ENCODE results near the gene OLFML1. TPM values are rescaled to one million over a fixed set of nuclear protein-coding genes. Genes with fewer than 3 reads are reported as not detected.

OLFML1 gene
- total RNA-seq, 1 donor from 2014 or later, result not detected

DNA sequence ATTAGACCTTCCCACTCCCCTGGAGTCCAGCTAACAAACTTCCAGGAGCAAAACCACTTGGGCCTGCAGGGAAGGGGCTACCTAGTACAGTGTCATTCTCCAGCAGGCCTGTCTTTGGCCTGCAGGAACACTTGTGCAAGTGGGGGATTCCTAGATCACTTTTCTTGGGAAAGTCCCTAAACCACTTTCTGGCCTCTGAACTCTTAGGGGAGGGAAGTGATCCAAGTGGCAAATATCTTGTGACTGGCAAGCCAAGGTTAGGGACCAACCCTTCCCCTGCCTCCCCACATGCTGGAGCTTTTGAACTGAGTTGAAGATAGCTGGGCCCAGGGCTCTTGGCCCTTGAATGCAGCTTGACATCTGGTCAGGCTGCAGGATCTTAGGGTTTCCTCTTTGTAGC lies 45.7 kb downstream of the OLFML1 start:
- Mint-ChIP-seq H3K27me3 (ENCODE audit: low read depth) (no peaks in the 10 kb centered on the region), H3K4me3 (ENCODE audit: low read depth) (no peak overlapping the region), H3K36me3 (ENCODE audit: low read depth) (no peaks in the 10 kb centered on the region), H3K9me3 (no peaks in the 10 kb centered on the region), H3K27ac (no peak overlapping the region), H3K4me1 (ENCODE audit: low read depth) (peaks cover 11% of the 10 kb centered on the region)
- no peak for DNase-seq (ENCODE audit: low spot score)
- intact Hi-C loops (cut with micrococcal nuclease), result no loop called here

DNA sequence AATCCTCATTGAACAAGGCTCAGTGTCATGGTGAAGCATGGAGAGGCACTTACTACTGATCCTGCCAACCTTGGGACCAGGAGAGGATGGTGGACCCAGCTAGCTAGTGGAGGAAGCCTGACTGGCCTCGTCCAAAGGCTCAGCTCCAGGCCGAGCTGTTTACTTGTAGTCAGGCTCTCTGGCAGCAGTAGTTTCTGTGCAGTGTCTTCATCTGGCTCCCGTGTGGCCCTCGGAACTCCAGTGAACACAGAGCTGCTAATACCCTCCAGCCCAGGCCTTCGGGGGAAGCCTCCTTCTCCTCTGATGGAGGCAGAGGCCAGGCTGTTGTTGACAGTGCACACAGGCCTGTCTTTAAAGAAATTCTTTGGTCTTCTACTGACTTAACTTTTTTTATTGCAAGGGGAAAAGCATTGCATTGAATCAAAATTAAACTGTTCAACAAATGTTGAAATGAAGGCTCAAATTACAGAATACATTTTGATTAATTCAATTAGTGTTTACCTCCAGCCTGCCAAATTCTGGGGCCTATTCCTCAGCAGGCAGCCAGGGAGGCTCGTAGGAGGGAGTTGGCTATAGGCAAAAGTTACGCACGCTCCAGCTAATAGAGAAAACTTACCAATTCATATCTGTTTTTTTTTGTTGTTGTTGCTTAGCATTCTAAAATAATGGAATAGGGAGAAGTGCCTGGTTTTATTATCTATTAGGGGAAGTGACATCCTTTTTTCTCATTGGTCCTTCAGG lies 47.3 kb downstream of the OLFML1 start:
- H3K36me3 Mint-ChIP-seq (ENCODE audit: low read depth), result no peaks in the 10 kb centered on the region
- no peak overlapping the region for H3K4me3 Mint-ChIP-seq (ENCODE audit: low read depth)
- intact Hi-C loops (cut with micrococcal nuclease), result no loop called here
- no peak for DNase-seq (ENCODE audit: low spot score)
- peaks cover 6% of the 10 kb centered on the region for H3K27me3 Mint-ChIP-seq (ENCODE audit: low read depth)
- H3K27ac Mint-ChIP-seq, result no peak overlapping the region
- peaks cover 4% of the 10 kb centered on the region for H3K4me1 Mint-ChIP-seq (ENCODE audit: low read depth)
- no peaks in the 10 kb centered on the region for H3K9me3 Mint-ChIP-seq

DNA sequence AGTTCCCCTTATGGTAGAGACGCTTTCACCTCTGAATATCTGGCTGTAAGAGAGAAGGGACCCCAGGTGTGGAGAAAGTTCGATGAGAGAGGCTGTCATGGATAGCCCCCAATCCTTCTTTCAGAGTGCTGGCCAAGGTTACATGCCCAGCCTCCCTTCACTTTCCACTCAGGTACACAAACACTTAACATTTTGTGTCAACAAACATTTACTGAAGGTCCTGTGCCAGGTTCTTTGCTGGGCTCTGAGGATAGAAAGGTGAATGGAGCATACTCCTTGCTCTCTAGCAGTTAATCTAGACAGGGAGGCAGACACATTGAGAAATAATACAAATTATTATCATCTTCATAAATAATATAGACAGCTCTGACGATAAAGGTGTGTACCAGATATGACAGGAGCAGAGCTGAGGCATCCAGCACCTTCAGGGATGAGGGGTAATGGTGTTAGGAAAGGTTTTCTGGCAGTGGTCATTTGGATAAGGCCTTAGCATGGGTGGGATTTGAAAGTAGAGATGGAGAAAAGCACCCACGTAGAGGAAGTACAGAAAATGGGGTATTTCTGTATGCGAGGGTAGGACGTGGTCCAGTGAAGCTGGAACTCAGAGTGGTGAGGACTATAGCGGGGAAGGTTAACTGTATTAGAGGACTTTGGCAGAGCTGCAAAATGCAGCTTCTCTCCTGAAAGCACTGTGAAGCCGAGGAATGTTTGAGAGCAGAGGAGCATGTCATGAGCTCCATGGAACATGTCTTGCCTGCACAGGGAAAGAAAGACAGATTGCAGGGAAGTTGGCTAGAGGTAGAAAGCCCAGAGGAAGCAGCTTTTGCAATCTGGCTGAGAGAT lies 48.1 kb downstream of the OLFML1 start:
- Mint-ChIP-seq H3K4me3 (ENCODE audit: low read depth) (no peak overlapping the region), H3K27me3 (ENCODE audit: low read depth) (peaks cover 6% of the 10 kb centered on the region), H3K9me3 (no peaks in the 10 kb centered on the region), H3K27ac (no peak overlapping the region), H3K4me1 (ENCODE audit: low read depth) (no peaks in the 10 kb centered on the region), H3K36me3 (ENCODE audit: low read depth) (no peaks in the 10 kb centered on the region)
- intact Hi-C loops (cut with micrococcal nuclease), result no loop called here
- no peak for DNase-seq (ENCODE audit: low spot score)

DNA sequence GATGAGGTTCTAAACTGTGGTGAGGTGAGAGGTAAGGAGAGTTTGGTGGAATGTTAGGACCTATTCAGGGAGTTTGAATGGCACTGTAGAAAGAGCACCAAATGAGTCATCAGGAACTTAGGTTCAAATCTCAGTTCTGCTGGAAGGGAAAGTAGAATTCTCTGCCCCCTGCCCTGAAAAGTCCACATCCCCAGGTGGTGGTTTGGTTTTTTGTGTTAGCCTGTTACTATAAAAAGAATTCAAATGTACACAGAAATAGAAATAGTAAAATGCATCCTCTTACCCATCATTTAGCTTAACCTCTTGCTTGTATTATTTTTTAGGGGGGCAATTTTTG lies 48.7 kb downstream of the OLFML1 start:
- Mint-ChIP-seq H3K9me3 (no peaks in the 10 kb centered on the region), H3K4me1 (ENCODE audit: low read depth) (no peaks in the 10 kb centered on the region), H3K27me3 (ENCODE audit: low read depth) (peaks cover 6% of the 10 kb centered on the region), H3K4me3 (ENCODE audit: low read depth) (no peak overlapping the region), H3K36me3 (ENCODE audit: low read depth) (no peaks in the 10 kb centered on the region), H3K27ac (no peak overlapping the region)
- intact Hi-C loops (cut with micrococcal nuclease), result no loop called here
- DNase-seq (ENCODE audit: low spot score), result no peak

DNA sequence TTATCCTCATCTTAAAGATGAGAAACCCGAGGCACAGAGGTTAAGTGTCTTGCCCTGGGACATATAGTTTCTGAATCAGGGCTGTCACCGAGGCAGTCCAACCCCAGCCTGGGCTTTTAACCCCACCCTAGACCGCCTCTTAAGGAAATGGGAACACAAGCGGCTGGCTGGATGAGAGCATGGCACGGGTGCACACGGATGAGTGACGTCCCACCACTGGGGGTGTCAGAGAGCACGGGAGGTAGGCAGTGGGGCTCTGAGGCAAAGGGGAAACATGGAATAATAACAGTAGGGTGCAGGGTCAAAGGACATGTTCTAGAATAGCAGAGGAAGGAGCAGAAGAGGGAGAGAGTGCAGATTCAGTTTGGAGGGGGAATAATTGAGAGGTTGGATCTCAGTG lies 50.8 kb downstream of the OLFML1 start:
- H3K27ac Mint-ChIP-seq, result no peak overlapping the region

DNA sequence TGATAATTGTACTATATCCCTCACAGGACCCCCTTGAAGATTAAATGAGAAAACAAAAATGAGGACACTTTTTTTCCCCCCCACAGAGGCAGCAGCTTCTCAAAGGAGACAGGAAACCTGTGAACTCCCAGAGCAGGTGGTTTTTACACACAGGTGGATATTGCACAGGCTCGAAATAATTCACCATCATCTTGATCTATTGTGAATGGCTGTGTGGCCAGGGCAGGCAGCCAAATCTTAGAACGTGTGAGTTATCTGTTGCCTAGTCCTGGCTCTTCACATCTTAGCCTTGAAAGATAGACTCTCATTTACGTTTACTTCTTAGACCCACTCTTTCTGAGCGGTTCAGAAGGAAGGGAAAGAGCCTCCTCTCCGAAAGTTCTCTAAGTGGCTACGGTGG lies 52.0 kb downstream of the OLFML1 start:
- no peaks in the 10 kb centered on the region for H3K36me3 Mint-ChIP-seq (ENCODE audit: low read depth)
- intact Hi-C loops (cut with micrococcal nuclease), result no loop called here
- no peak overlapping the region for H3K27ac Mint-ChIP-seq
- no peaks in the 10 kb centered on the region for H3K4me1 Mint-ChIP-seq (ENCODE audit: low read depth)
- no peaks in the 10 kb centered on the region for H3K9me3 Mint-ChIP-seq
- no peak for DNase-seq (ENCODE audit: low spot score)
- H3K4me3 Mint-ChIP-seq (ENCODE audit: low read depth), result no peak overlapping the region
- H3K27me3 Mint-ChIP-seq (ENCODE audit: low read depth), result peaks cover 14% of the 10 kb centered on the region

More for the DNA sequence above, 50.8 kb downstream of the OLFML1 start:
- H3K36me3 Mint-ChIP-seq (ENCODE audit: low read depth), result no peaks in the 10 kb centered on the region
- no peaks in the 10 kb centered on the region for H3K4me1 Mint-ChIP-seq (ENCODE audit: low read depth)
- H3K9me3 Mint-ChIP-seq, result no peaks in the 10 kb centered on the region
- H3K4me3 Mint-ChIP-seq (ENCODE audit: low read depth), result no peak overlapping the region
- intact Hi-C loops (cut with micrococcal nuclease), result no loop called here
- no peak for DNase-seq (ENCODE audit: low spot score)
- H3K27me3 Mint-ChIP-seq (ENCODE audit: low read depth), result peaks cover 14% of the 10 kb centered on the region

DNA sequence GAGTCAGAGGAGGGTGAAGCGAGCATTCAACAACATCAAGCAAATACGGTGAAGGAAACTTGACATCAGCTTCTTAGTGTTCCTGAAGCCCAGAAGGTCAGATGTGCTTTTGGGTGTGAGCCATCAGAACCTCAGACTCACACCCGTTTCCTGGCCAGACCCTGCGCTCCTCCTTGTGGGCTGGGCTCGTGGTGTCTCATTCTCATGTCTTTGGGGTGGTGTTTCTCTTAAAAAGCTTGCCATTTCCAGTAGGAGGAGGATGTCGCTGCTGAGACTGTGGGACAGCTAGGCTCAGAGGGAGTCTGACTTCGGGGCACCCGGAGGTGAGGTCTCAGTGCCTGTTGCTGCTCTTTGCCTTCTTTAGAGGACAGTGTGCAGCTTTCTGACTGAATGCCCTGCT lies 52.7 kb downstream of the OLFML1 start:
- no peak overlapping the region for H3K4me3 Mint-ChIP-seq (ENCODE audit: low read depth)
- H3K9me3 Mint-ChIP-seq, result no peaks in the 10 kb centered on the region
- H3K27me3 Mint-ChIP-seq (ENCODE audit: low read depth), result peaks cover 17% of the 10 kb centered on the region
- no peak overlapping the region for H3K27ac Mint-ChIP-seq
- intact Hi-C loops (cut with micrococcal nuclease), result no loop called here
- no peaks in the 10 kb centered on the region for H3K4me1 Mint-ChIP-seq (ENCODE audit: low read depth)
- no peak for DNase-seq (ENCODE audit: low spot score)
- H3K36me3 Mint-ChIP-seq (ENCODE audit: low read depth), result no peaks in the 10 kb centered on the region

DNA sequence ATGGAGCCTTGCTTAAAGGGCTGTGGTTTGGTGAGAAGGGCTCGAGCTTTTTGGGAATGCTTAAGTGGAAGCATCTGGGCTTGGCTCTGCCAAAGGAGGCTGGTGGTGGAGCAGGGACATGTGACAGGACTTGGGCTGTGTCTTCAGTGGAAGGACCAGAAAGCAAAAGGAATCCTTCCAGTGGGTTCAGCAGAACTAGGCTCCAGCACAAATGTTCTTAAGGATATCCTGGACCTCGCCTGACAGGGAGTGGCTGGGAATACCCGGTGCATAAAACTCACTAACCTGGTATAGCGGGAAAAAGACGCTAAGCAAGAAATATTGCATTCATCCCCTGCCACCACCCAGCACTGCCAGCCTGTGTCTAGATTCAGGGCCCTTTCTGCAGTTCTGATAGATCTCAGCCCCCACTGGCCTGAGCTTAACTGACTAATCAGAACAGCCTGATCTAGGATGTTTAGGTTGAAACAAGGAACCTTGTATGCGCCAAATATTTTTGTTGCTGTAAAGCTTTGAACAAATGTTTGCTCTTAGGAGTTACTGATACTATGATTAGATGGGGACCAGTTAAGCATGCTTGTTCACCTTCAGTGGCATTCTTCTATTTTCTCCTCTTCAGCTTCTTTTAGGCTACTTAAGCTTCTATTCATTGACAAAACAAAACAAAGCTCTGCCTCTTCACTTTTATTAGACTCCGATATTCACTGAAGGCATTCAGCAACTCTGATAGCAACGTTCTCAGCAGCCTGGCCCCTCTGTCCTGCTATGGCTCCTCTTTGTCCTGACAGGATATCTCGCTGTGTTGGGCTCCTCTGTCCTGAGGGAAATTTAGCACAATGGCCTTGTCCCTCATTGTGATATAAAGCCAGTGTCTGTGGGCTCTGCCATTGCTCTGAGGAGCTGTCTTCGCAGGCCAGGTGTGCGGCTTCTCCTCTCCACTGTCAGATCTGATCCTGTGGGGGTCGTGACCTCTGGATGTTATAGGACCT lies 53.5 kb downstream of the OLFML1 start:
- intact Hi-C loops (cut with micrococcal nuclease), result no loop called here
- Mint-ChIP-seq H3K9me3 (no peaks in the 10 kb centered on the region), H3K27ac (no peak overlapping the region), H3K27me3 (ENCODE audit: low read depth) (peaks cover 19% of the 10 kb centered on the region), H3K4me3 (ENCODE audit: low read depth) (no peak overlapping the region), H3K4me1 (ENCODE audit: low read depth) (no peaks in the 10 kb centered on the region), H3K36me3 (ENCODE audit: low read depth) (no peaks in the 10 kb centered on the region)
- no peak for DNase-seq (ENCODE audit: low spot score)

DNA sequence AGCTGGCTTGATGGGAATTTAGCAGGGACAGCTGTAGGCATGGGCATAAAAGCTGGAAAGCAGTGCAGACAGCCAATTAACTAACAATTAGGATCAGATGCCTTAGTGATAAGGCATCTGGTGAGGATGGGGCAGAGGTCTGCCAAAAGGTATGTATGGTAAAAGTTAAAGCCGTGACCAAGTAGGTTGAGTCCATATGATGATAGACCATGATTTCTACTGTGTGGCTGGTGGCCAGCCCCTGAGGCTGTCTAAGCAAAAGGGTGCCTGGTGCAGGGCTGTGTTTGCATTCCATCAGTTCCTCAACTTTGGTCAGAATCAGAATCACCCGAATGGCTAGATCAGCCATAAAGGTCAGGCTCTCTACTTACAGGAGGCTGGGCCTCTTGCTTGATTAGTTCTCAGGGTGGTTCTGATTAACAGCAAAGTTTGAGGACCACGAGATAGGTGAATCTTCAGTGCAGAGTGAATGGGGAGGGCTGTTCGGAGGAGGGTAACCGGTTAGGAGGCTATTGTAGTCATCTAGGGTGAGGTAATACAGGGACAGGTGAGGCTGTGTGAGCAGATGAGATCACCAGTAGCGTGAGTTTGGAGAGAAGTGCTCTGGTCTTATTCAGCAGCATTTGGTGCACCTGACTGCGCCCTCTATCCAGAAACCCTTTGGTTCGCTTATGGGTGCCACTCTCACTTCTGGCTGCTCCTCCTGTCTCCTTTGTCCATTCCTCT lies 55.7 kb downstream of the OLFML1 start:
- no peaks in the 10 kb centered on the region for H3K4me1 Mint-ChIP-seq (ENCODE audit: low read depth)

DNA sequence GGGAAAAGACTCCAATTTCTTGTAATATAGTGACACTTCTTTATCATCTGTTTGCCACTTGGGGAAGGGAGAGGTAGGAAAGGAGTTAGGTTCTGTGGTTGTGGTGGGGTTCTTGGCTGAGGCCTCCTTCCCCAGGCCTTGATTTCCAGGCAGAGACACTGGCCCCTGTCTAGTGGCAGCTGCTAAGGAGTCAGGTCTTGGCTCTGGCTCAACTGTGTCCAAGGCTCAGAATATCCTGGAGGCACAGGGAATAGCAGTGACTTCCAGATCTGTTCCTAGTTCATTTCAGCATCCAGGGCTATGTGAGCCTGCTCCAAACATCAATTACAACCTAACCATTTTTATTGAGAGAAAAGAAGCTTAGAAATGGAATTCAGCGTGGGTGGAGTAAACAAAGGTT lies 58.0 kb downstream of the OLFML1 start:
- no peak for DNase-seq (ENCODE audit: low spot score)
- H3K36me3 Mint-ChIP-seq (ENCODE audit: low read depth), result no peaks in the 10 kb centered on the region
- H3K27ac Mint-ChIP-seq, result no peak overlapping the region
- peaks cover 13% of the 10 kb centered on the region for H3K27me3 Mint-ChIP-seq (ENCODE audit: low read depth)
- H3K9me3 Mint-ChIP-seq, result no peaks in the 10 kb centered on the region
- no peaks in the 10 kb centered on the region for H3K4me1 Mint-ChIP-seq (ENCODE audit: low read depth)
- intact Hi-C loops (cut with micrococcal nuclease), result no loop called here
- no peak overlapping the region for H3K4me3 Mint-ChIP-seq (ENCODE audit: low read depth)

More for the DNA sequence above, 55.7 kb downstream of the OLFML1 start:
- Mint-ChIP-seq H3K9me3 (no peaks in the 10 kb centered on the region), H3K27me3 (ENCODE audit: low read depth) (peaks cover 19% of the 10 kb centered on the region), H3K36me3 (ENCODE audit: low read depth) (no peaks in the 10 kb centered on the region), H3K4me3 (ENCODE audit: low read depth) (no peak overlapping the region), H3K27ac (no peak overlapping the region)
- DNase-seq (ENCODE audit: low spot score), result no peak
- intact Hi-C loops (cut with micrococcal nuclease), result no loop called here

DNA sequence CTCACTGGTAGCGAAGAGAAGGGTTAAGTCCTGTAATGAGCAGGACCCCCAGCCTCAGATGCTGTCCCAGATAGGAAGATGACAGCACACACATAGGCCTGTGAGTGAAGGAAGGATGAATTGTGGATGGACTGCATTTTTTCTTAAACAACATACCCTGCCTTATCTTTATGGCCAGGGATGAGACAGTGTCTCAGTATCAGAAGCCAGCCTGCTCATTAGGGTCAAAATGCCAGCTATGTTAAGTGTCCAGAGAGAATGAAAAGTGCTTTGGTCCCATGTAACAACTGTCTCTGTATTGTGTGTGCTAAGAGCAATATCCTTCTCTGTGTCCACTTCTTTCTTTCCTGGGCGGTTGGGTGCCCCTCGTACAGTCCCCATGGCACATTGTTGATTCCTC lies 58.7 kb downstream of the OLFML1 start:
- H3K9me3 Mint-ChIP-seq, result no peaks in the 10 kb centered on the region
- H3K27ac Mint-ChIP-seq, result no peak overlapping the region
- H3K36me3 Mint-ChIP-seq (ENCODE audit: low read depth), result no peaks in the 10 kb centered on the region
- peaks cover 13% of the 10 kb centered on the region for H3K27me3 Mint-ChIP-seq (ENCODE audit: low read depth)
- intact Hi-C loops (cut with micrococcal nuclease), result no loop called here
- no peak overlapping the region for H3K4me3 Mint-ChIP-seq (ENCODE audit: low read depth)
- no peaks in the 10 kb centered on the region for H3K4me1 Mint-ChIP-seq (ENCODE audit: low read depth)
- DNase-seq (ENCODE audit: low spot score), result no peak

DNA sequence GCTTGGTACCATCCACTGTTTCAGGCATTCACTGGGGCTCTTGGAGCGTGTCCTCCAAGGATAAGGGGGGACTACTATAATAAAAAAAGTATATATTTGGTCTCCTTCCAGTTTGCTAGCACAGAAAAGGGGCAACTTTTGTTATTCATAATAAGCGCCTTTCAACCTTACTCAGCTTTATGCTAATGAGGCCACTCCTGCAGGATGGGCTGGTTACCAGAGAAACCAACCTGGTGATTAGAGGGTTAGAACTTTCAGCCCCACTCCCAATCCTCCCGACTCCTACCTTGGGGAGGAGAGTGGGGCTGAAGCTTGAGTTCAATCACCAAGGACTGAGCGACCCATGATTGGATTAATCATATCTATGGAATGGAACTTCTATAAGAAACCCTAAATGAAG lies 60.3 kb downstream of the OLFML1 start:
- Mint-ChIP-seq H3K4me3 (ENCODE audit: low read depth) (no peak overlapping the region), H3K4me1 (ENCODE audit: low read depth) (no peaks in the 10 kb centered on the region), H3K27me3 (ENCODE audit: low read depth) (peaks cover 7% of the 10 kb centered on the region), H3K27ac (no peak overlapping the region), H3K9me3 (no peaks in the 10 kb centered on the region), H3K36me3 (ENCODE audit: low read depth) (no peaks in the 10 kb centered on the region)
- no peak for DNase-seq (ENCODE audit: low spot score)
- intact Hi-C loops (cut with micrococcal nuclease), result no loop called here
